Muscle layer of colon (tissue), 2 donors: ENCODE data around the gene ZNF773.
"Not testable (repeated sequence)": the region's sequence is repeated elsewhere in the genome, so short reads cannot be mapped to it uniquely, and the experiment has no call there.

Source experiments
- H3K27ac ChIP-seq: one replicate; pipeline ENCODE4 v1.7.0; 2013; ENCODE audit warnings: low read depth, mild to moderate bottlenecking, low read length, moderate library complexity
- H3K27me3 ChIP-seq, 2 donors: one replicate each; pipeline ENCODE4 v1.7.0; 2013; ENCODE audit warnings: low read length in 2 of 2, mild to moderate bottlenecking in 2 of 2; ENCODE audit not compliant: insufficient read depth in 2 of 2, control insufficient read depth in 1 of 2
- H3K36me3 ChIP-seq: one replicate; pipeline ENCODE4 v1.7.0; 2013; ENCODE audit warnings: mild to moderate bottlenecking, low read length; ENCODE audit not compliant: insufficient read depth
- H3K4me1 ChIP-seq: one replicate; pipeline ENCODE4 v1.7.0; 2013; ENCODE audit warnings: mild to moderate bottlenecking, low read length; ENCODE audit not compliant: insufficient read depth
- H3K4me3 ChIP-seq, 2 donors: one replicate each; pipeline ENCODE4 v1.7.0; 2013; ENCODE audit warnings: low read length in 2 of 2, low read depth in 1 of 2, mild to moderate bottlenecking in 1 of 2, moderate library complexity in 1 of 2
- H3K9ac ChIP-seq: one replicate; pipeline ENCODE4 v1.7.0; 2013; ENCODE audit warnings: low read length
- H3K9me3 ChIP-seq: one replicate; pipeline ENCODE4 v1.7.0; 2013; ENCODE audit warnings: mild to moderate bottlenecking, low read length
- donor health status: abdominal sarcoma.
- donor health status: Adenocarcinoma of cecum.

ZNF773 gene

DNA sequence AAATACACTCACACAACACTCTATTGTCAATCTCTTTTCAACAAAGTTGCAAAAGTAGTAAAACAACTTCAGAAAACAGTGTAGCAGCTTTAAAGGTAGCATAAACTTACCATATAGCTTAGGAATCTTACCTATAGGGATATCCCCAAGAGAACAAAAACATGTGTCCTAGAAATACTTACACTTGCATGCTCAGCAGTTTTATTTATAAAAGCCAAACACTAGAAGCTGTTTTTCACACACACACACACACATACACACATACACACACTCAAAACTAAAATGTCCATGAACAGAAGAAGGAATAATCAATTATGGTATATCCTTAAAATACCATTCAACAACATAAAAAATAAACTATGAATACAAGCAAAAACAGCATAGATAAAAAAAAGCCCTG, 11.7 kb downstream of the ZNF773 start:
- peaks cover 47% of the 10 kb centered on the region for H3K9me3 ChIP-seq
- no peak overlapping the region for H3K4me3 ChIP-seq
- no peak overlapping the region for H3K27ac ChIP-seq
- no peak overlapping the region for H3K9ac ChIP-seq
- H3K27me3 ChIP-seq, result no peaks in the 10 kb centered on the region
- H3K4me1 ChIP-seq, result no peaks in the 10 kb centered on the region
- H3K36me3 ChIP-seq, result peaks cover 43% of the 10 kb centered on the region

GRCh38 chr19:57512845-57513244, 13.1 kb downstream of the ZNF773 start:
- Histone ChIP-seq H3K4me1 (no peaks in the 10 kb centered on the region), H3K27me3 (no peaks in the 10 kb centered on the region), H3K9ac (no peak overlapping the region), H3K9me3 (peaks cover 40% of the 10 kb centered on the region), H3K4me3 (no peak overlapping the region), H3K27ac (no peak overlapping the region), H3K36me3 (peaks cover 33% of the 10 kb centered on the region)

DNA sequence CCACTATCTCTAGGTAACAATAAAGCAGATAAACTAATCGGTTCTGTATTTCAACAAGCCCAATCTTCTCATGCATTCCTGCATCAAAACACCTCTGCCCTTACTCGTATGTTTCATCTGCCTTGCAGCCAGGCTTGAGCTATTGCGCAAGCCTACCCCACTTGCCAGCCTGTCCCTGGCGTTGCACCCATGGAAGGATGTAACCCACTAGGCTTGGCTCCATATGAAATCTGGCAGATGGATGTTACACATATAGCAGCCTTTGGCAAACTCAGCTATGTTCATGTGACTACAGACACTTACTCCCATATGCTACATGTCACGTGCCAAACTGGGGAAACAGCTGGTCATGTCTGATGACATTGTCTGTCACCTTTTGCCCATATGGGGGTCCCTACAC, 15.5 kb downstream of the ZNF773 start:
- no peak overlapping the region for H3K4me3 ChIP-seq
- no peaks in the 10 kb centered on the region for H3K4me1 ChIP-seq

DNA sequence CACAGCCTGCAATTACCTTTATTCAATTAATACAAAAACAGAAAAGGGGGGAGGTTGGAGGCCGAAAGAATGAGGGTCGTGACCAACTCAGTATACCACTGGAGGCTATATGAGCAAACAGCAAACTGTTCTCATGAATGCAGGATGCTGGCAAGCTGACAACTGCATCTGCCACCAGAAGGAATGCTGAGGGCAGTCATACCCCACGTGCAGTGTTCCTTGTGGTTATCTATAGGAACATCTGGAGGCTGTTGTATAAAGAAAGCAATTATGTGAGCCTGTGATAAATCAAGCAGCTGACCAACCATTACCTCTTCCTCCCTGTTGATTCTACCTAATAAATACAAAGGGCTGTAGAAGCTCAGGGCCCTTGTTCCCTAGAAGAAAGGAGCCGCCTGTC, 18.3 kb downstream of the ZNF773 start:
- not testable (repeated sequence) for H3K9ac ChIP-seq, H3K27me3 ChIP-seq, H3K4me1 ChIP-seq, H3K4me3 ChIP-seq, H3K27ac ChIP-seq
- H3K9me3 ChIP-seq, result peaks cover 20% of the 10 kb centered on the region
- H3K36me3 ChIP-seq, result peaks cover 25% of the 10 kb centered on the region

More for the DNA sequence above, 15.5 kb downstream of the ZNF773 start:
- Histone ChIP-seq H3K9me3 (peaks cover 28% of the 10 kb centered on the region), H3K27ac (no peak overlapping the region), H3K27me3 (no peaks in the 10 kb centered on the region), H3K36me3 (peaks cover 27% of the 10 kb centered on the region), H3K9ac (no peak overlapping the region)

DNA sequence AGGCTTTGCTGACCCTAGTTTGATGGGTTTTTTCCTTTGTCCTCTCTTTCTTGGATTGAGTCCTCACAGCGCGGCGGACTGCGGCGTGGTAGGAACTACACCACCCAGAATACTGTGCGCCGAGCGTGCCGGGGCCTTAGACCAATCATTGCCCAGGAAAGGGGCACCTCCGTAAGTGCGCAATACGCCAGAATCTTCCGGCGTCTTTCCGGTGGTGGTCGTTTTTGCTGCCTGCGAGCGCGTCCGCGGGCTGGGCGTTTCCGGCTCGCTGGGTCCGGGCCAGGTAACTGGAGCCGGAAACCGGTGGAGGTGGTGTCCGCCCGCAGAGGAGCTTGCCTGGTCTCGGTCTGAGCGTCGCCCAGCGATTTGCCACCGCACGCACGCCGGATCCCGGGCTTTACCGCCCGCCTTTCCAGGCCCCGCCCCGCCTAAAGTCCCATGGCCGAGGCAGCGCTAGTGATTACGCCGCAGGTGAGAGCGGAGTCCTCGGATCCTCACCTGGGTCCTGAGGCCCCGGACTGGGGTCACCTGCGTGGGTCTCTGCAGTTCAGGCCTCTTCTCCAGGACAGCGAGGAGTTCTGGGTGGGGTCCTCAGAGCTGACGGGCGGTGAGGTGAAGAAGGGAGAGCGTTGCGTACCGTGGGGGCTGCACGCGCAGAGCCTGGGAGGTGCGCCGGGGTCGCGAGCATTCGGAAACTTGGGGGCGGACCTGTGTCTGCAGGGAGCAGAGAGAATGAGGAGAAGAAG, 27.6 kb downstream of the ZNF773 start, which contains the start of gene ZNF549:
Gene ZNF549, plus strand, starts transcription at position 221 of the 746 bp plus-strand sequence. Its CDS starts 218 bp downstream, at position 439.
- H3K4me1 ChIP-seq, result peaks cover 11% of the 10 kb centered on the region
- H3K36me3 ChIP-seq, result peaks cover 13% of the 10 kb centered on the region
- peaks cover 14% of the 10 kb centered on the region for H3K9me3 ChIP-seq
- no peaks in the 10 kb centered on the region for H3K27me3 ChIP-seq
- H3K9ac ChIP-seq, result peak within 1 kb of the TSS; percentile 60
- peak within 1 kb of the TSS; percentile 70 for H3K27ac ChIP-seq
- peak within 1 kb of the TSS; percentile 71 to 97 for H3K4me3 ChIP-seq

- Histone ChIP-seq H3K4me1 (no peaks in the 10 kb centered on the region), H3K9ac (no peak overlapping the region), H3K36me3 (peaks cover 68% of the 10 kb centered on the region), H3K27me3 (no peaks in the 10 kb centered on the region), H3K4me3 (peak overlapping the region in 1 of 2 donors; percentile 19), H3K9me3 (peaks cover 72% of the 10 kb centered on the region), H3K27ac (no peak overlapping the region)
These were observed 38.3 kb downstream of the ZNF773 start for GRCh38 chr19:57537953-57538547.

GRCh38 chr19:57546513-57546912, 46.8 kb downstream of the ZNF773 start:
- Histone ChIP-seq H3K4me3 (peak overlapping the region in 1 of 2 donors; percentile 35), H3K27me3 (no peaks in the 10 kb centered on the region), H3K27ac (no peak overlapping the region), H3K36me3 (peaks cover 83% of the 10 kb centered on the region), H3K4me1 (no peaks in the 10 kb centered on the region), H3K9ac (no peak overlapping the region), H3K9me3 (peaks cover 63% of the 10 kb centered on the region)

- H3K27ac ChIP-seq, result no peak overlapping the region
- peaks cover 80% of the 10 kb centered on the region for H3K36me3 ChIP-seq
- H3K27me3 ChIP-seq, result no peaks in the 10 kb centered on the region
- no peaks in the 10 kb centered on the region for H3K4me1 ChIP-seq
- peaks cover 70% of the 10 kb centered on the region for H3K9me3 ChIP-seq
- no peak overlapping the region for H3K9ac ChIP-seq
- peak overlapping the region in 1 of 2 donors; percentile 22 for H3K4me3 ChIP-seq
These were observed 52.7 kb downstream of the ZNF773 start for GRCh38 chr19:57552432-57552831.

GRCh38 chr19:57557659-57558058, 57.9 kb downstream of the ZNF773 start:
- Histone ChIP-seq H3K27ac (no peak overlapping the region), H3K9ac (no peak overlapping the region), H3K4me3 (peak overlapping the region in 1 of 2 donors; percentile 88), H3K9me3 (peaks cover 30% of the 10 kb centered on the region), H3K36me3 (peaks cover 34% of the 10 kb centered on the region), H3K4me1 (peaks cover 14% of the 10 kb centered on the region), H3K27me3 (no peaks in the 10 kb centered on the region)
